HG02642 (cell line): ENCODE measurements around the gene RFPL2.

ENCODE experiments used
- ATAC-seq: cut with Tn5 transposase; IDR thresholded peaks from one replicate; pipeline ENCODE4 v1.9.1; 2021; ENCODE audit warnings: mild to moderate bottlenecking; ENCODE audit not compliant: unreplicated experiment, poor library complexity

Gene RFPL2

GRCh38 chr22:32204856-32205722 lies at the start of gene RFPL2:
TSS of gene RFPL2 (minus strand) at chr22:32205073. CDS start at chr22:32202451, 2,622 bp downstream.
- ATAC-seq = no peak

- ATAC-seq = no peak
Measured at GRCh38 chr22:32249231-32249630, 44.4 kb upstream of the RFPL2 start.

- no peak for ATAC-seq
Measured at GRCh38 chr22:32248276-32248675, 43.4 kb upstream of the RFPL2 start.

GRCh38 chr22:32246166-32246565 lies 41.3 kb upstream of the RFPL2 start:
- no peak for ATAC-seq

GRCh38 chr22:32245042-32245441 lies 40.2 kb upstream of the RFPL2 start:
- ATAC-seq = no peak

- no peak for ATAC-seq
Measured at GRCh38 chr22:32244547-32244946, 39.7 kb upstream of the RFPL2 start.

GRCh38 chr22:32240461-32240860 lies 35.6 kb upstream of the RFPL2 start:
- no peak for ATAC-seq

GRCh38 chr22:32237906-32238305 lies 33.0 kb upstream of the RFPL2 start:
- ATAC-seq = no peak

- no peak for ATAC-seq
Measured at GRCh38 chr22:32236970-32237369, 32.1 kb upstream of the RFPL2 start.

GRCh38 chr22:32233091-32233490 lies 28.2 kb upstream of the RFPL2 start:
- no peak for ATAC-seq

GRCh38 chr22:32232191-32232830 lies 27.4 kb upstream of the RFPL2 start:
- ATAC-seq = no peak

GRCh38 chr22:32226326-32227104 lies 21.6 kb upstream of the RFPL2 start:
- no peak for ATAC-seq

GRCh38 chr22:32222991-32223390 lies 18.1 kb upstream of the RFPL2 start:
- ATAC-seq = no peak

- no peak for ATAC-seq
Measured at GRCh38 chr22:32219026-32219425, 14.2 kb upstream of the RFPL2 start.

- ATAC-seq = no peak
Measured at GRCh38 chr22:32218470-32218869, 13.6 kb upstream of the RFPL2 start.

- no peak for ATAC-seq
Measured at GRCh38 chr22:32217465-32217864, 12.6 kb upstream of the RFPL2 start.

GRCh38 chr22:32216911-32217310 lies 12.0 kb upstream of the RFPL2 start:
- no peak for ATAC-seq

GRCh38 chr22:32211011-32211410 lies 6.1 kb upstream of the RFPL2 start:
- ATAC-seq = no peak

- no peak for ATAC-seq
Measured at GRCh38 chr22:32208681-32209080, 3.8 kb upstream of the RFPL2 start.

- ATAC-seq = no peak
Measured at GRCh38 chr22:32207971-32208480, 3.2 kb upstream of the RFPL2 start.
